GM19372 (cell line): ENCODE results near the gene ABHD12.
"Not testable (repeated sequence)": the region's sequence is repeated elsewhere in the genome, so short reads cannot be mapped to it uniquely, and the experiment has no call there.

Experiments
- ATAC-seq: cut with Tn5 transposase; IDR thresholded peaks from one replicate; pipeline ENCODE4 v1.9.1; 2021; ENCODE audit warnings: mild to moderate bottlenecking, low read depth, moderate library complexity; ENCODE audit not compliant: unreplicated experiment

The ABHD12 gene

GRCh38 chr20:25269057-25269832, 121.4 kb downstream of the ABHD12 start:
- ATAC-seq: no peak

- ATAC-seq: not testable (repeated sequence)
Measured at GRCh38 chr20:25260770-25261437, 129.7 kb downstream of the ABHD12 start.

GRCh38 chr20:25259788-25260254, 130.8 kb downstream of the ABHD12 start:
- ATAC-seq: no peak

GRCh38 chr20:25259358-25259757, 131.3 kb downstream of the ABHD12 start:
- ATAC-seq: no peak

- no peak for ATAC-seq
Measured at GRCh38 chr20:25258828-25259227, 131.8 kb downstream of the ABHD12 start.

- no peak for ATAC-seq
Measured at GRCh38 chr20:25258476-25258805, 132.2 kb downstream of the ABHD12 start.

GRCh38 chr20:25257756-25258475, 132.7 kb downstream of the ABHD12 start:
- no peak for ATAC-seq

- no peak for ATAC-seq
Measured at GRCh38 chr20:25257130-25257529, 133.5 kb downstream of the ABHD12 start.

- no peak for ATAC-seq
Measured at GRCh38 chr20:25256226-25256859, 134.3 kb downstream of the ABHD12 start.

GRCh38 chr20:25254986-25255680, 135.5 kb downstream of the ABHD12 start:
- ATAC-seq: no peak

GRCh38 chr20:25254571-25254970, 136.1 kb downstream of the ABHD12 start:
- ATAC-seq: no peak

- ATAC-seq: no peak
Measured at GRCh38 chr20:25253606-25254275, 136.9 kb downstream of the ABHD12 start.

- ATAC-seq: no peak
Measured at GRCh38 chr20:25252686-25253421, 137.8 kb downstream of the ABHD12 start.

- ATAC-seq: no peak
Measured at GRCh38 chr20:25252230-25252651, 138.4 kb downstream of the ABHD12 start.

GRCh38 chr20:25251558-25251957, 139.1 kb downstream of the ABHD12 start:
- no peak for ATAC-seq

GRCh38 chr20:25251019-25251418, 139.6 kb downstream of the ABHD12 start:
- ATAC-seq: no peak

- ATAC-seq: no peak
Measured at GRCh38 chr20:25250508-25250907, 140.1 kb downstream of the ABHD12 start.
